GM18868 (cell line): ENCODE data around the gene OCSTAMP.

Experiments used
- ATAC-seq: cut with Tn5 transposase; IDR thresholded peaks from one replicate; pipeline ENCODE4 v1.9.1; 2021; ENCODE audit warnings: mild to moderate bottlenecking, moderate library complexity; ENCODE audit not compliant: unreplicated experiment

The OCSTAMP gene

GRCh38 chr20:46520976-46521579 is 29.4 kb downstream of the OCSTAMP start:
- ATAC-seq, result peak; percentile 65

- ATAC-seq, result no peak
These were observed 29.9 kb downstream of the OCSTAMP start for GRCh38 chr20:46520540-46520939.

GRCh38 chr20:46519471-46520068 is 30.9 kb downstream of the OCSTAMP start:
- ATAC-seq, result no peak

GRCh38 chr20:46512943-46513844 is 37.3 kb downstream of the OCSTAMP start, which contains the start of gene ZNF334:
Gene ZNF334, minus strand, starts transcription at chr20:46513559. Its CDS starts 1,457 bp downstream, at chr20:46512102.
- ATAC-seq, result peak; percentile 56

GRCh38 chr20:46509523-46509922 is 40.9 kb downstream of the OCSTAMP start:
- no peak for ATAC-seq

GRCh38 chr20:46507760-46508407 is 42.6 kb downstream of the OCSTAMP start:
- no peak for ATAC-seq

GRCh38 chr20:46505506-46505905 is 44.9 kb downstream of the OCSTAMP start:
- ATAC-seq, result no peak

- no peak for ATAC-seq
These were observed 48.5 kb downstream of the OCSTAMP start for GRCh38 chr20:46501961-46502360.

- no peak for ATAC-seq
These were observed 49.0 kb downstream of the OCSTAMP start for GRCh38 chr20:46501337-46501942.

- ATAC-seq, result no peak
These were observed 56.4 kb downstream of the OCSTAMP start for GRCh38 chr20:46494077-46494476.

- ATAC-seq, result no peak
These were observed 59.1 kb downstream of the OCSTAMP start for GRCh38 chr20:46491354-46491753.
